Fibroblast of skin of abdomen (primary cell): ENCODE results near the gene WDR38. TPM values are rescaled to one million over a fixed set of nuclear protein-coding genes. Genes with fewer than 3 reads are reported as not detected.

Experiments
- DNase-seq: peaks from one replicate; pipeline ENCODE4 v3.0.0-alpha.2; 2013
- polyA plus RNA-seq, 2 experiments: library from polyadenylated mRNA; unstranded; fragments of 120-200 nt; gene quantifications; one replicate each; pipeline ENCODE4 v1.2.1, GENCODE V29; 2013; ENCODE audit not compliant: insufficient read length in 2 of 2

WDR38 gene, protein sequence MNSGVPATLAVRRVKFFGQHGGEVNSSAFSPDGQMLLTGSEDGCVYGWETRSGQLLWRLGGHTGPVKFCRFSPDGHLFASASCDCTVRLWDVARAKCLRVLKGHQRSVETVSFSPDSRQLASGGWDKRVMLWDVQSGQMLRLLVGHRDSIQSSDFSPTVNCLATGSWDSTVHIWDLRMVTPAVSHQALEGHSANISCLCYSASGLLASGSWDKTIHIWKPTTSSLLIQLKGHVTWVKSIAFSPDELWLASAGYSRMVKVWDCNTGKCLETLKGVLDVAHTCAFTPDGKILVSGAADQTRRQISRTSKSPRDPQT
- not detected for polyA plus RNA-seq (2013, experiment 1 of 2; ENCODE audit: insufficient read length)
- polyA plus RNA-seq (2013, experiment 2 of 2; ENCODE audit: insufficient read length), result not detected

GRCh38 chr9:124852829-124853531, at the start of gene WDR38:
Gene WDR38, plus strand, starts transcription at chr9:124853460. Its CDS starts 72 bp downstream, at chr9:124853532.
- peak; percentile 59 for DNase-seq

DNA sequence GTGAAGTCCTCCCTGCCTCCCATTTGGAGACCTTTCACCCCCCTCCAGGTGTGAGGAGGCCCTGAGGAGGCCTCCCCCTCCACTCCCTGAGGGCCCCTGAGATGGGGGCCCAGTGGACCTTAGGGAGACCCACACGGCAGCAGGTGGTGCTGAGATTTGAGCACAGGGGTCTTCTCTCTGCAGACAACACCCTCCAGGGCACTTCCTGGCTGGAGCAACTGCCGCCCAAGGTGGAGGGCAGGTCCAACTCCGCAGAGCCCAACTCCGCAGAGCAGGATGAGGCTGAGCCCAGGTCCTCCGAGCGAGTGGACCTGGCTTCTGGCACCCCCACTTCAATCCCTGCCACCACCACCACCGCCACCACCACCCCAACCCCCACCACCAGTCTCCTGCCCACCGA, 49.3 kb upstream of the WDR38 start:
- DNase-seq, result no peak

GRCh38 chr9:124805186-124805585, 48.1 kb upstream of the WDR38 start:
- DNase-seq, result no peak

DNA sequence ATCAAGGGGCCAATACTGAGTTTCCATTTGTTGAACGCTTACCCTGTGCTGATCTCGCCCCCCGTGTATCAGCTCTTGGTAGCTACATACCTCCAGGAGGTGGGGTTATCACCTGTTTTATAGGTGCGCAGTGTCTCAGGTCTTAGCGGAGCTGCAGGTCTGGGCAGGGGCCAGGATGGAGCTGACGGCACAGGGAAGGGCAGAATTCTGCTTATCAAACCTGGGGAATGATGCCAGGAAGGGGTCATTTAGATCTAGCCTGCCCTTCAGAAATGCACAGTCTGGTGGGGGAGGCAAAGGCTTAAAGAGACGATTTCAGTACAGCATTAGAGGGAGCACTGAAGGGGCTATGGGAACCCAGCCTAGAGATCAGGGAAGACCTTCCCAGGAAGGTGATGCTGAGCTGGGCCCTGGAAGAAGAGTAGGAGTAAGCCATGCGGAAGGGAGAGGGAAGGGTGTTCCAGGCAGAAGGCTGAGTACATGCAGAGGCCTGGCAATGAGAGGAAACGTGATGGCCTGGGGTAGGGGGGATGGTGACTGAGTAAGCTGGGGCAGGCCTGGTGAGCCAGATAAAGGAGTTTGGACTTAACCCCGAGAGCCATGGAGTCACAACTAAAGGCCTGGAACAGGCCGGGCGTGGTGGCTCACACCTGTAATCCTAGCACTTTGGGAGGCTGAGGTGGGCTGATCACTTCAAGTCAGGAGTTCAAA, 44.9 kb upstream of the WDR38 start:
- no peak for DNase-seq

DNA sequence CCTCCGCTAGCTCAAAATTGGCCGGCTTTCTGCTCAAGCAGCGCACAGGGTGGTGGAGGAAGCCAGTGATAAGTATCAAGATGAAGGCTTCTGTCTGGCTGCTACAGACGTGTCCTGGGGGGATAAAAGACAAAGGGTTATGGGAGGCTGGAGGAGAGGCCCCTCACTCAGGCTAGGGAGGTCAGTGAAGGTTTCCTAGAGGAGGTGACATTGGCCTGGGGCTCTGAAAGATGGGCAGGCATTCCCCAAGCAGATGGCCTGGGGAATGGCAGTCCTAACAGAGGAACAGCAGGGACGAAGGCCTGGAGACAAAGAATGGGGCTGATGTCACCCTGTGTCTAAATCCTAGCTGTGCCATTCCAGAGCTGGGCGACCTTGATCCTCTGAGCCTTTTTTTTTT, 44.0 kb upstream of the WDR38 start:
- DNase-seq, result no peak

DNA sequence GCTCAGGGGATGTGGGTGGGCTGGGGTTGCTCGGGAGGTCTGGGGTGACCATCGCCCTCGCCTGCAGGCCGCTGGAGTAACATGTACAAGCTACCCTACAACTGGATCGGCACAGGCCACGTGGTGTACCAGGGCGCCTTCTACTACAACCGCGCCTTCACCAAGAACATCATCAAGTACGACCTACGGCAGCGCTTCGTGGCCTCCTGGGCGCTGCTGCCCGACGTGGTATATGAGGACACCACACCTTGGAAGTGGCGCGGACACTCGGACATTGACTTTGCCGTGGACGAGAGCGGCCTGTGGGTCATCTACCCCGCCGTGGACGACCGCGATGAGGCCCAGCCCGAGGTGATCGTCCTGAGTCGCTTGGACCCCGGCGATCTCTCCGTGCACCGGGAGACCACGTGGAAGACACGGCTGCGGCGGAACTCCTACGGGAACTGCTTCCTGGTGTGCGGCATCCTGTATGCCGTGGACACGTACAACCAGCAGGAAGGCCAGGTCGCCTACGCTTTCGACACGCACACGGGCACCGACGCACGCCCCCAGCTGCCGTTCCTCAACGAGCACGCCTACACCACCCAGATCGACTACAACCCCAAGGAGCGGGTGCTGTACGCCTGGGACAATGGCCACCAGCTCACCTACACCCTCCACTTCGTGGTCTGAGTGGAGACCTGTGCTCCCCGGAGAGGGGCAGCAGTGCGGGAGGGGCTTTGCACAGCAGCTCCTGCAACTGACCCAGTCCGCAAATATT, 43.3 kb upstream of the WDR38 start:
- no peak for DNase-seq

GRCh38 chr9:124810663-124811355, 42.5 kb upstream of the WDR38 start:
- peak; percentile 88 for DNase-seq

- peak; percentile 99 for DNase-seq
These were observed 40.8 kb upstream of the WDR38 start for GRCh38 chr9:124812441-124812876.

- no peak for DNase-seq
These were observed 40.2 kb upstream of the WDR38 start for GRCh38 chr9:124813041-124813440.

DNA sequence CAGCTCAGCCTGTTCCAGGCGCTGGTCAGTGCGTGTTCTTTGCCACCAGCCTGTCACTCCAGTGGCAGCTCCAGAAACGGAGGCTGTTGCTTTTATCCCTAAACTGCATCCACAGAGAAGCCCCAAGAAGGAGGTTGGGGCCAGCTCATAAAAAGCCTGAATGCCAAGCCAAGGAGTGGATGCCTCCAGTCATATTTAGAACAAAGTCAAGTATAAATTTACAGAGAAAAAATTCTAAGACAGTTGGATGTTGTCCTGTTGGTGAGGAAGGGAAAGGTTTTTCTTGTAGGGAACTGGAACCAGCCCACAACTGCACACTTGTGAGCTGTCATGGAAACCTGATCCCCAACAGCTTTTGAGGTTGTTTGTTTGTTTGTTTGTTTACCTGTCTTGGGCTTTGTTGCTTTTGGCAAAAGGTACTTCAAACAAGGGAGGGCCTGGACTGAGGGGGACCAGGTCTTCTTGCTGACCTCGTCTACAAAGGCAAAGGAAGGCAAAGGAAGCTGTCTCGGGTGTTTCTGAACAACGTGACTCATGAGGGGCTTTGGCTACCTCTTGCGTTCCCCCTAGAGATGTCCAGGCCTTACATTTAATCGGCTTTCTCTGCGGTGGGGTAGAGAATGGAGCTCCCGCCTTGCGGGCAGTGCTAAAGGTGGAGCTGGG, 39.6 kb upstream of the WDR38 start:
- no peak for DNase-seq

DNA sequence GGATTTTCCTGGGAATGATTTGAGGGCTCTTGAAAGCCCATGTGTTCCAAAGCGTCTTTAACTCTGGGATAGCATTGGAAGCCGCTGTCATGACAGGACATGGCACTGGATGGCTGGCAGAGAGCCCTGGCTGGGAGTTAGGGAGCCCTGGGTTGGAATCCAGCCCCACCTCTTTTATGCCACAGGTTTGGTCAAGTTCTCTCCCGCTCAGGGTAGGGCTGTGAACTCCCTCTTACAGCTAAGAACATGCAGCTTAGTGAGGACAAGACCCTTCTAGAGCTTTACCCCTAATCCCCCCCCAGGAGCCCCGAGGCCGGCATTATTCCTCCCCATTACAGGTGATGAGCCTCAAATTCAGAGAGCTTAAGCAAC, 39.1 kb upstream of the WDR38 start:
- DNase-seq, result no peak

DNA sequence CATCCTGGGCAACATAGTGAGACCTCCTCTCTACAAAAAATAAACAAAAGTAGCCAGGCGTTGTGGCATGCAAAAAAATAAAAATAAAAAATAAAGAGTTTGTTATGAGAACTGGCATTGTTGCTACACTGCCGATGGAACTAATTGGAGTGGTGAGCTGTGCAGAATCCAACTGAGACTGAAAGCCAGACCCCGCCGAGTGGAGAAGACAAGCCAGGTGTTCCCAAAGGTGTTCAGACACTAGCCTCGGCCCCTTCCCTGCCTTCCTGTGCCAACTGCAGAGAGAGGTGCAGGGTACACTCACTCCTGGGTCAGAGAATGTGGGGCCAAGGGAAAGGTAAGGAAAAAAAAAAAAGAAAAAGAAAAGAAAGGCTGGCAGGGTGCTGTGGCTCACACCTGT, 37.7 kb upstream of the WDR38 start:
- no peak for DNase-seq

DNA sequence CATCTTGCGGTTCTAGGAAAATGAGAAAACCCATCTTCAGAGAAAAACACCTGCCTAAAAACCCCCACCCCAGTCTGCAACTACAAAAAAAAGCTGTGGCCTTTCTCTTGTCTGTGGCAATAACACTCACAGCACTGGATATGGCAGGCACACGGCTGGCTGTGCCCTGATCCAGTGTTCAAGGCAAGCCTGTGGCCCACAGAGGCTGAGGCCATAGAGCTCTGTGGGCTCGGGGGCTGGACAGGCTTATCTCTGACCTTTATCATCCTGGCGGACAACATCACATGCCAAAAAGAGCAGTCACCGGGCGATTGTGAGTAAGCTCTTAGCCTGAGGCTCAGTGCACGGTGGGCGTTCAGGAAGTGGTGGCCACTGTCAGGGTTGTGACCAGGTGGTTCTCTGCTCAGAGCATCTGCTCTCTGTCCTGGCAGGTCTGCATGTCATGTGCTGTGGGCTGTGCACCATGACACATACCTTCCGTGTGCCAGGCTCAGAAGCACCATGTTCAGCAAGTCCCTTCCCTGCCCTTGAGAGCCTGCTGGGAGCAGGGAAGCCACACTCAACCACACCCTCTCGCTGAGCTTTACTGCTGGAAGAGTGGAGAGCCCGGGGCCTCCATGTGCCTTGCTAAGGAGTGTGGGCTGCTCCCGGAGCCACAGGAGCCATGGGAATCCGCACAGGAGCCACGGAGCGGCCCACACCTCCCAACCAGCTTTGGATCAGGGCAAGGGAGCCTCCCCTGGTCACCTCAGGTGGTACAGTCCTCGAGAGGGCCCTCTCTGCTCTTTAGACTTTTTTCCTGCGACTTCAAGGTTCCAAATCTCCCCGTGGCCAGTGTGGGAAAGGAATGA, 34.6 kb upstream of the WDR38 start:
- DNase-seq, result no peak

- DNase-seq, result no peak
These were observed 32.3 kb upstream of the WDR38 start for GRCh38 chr9:124820698-124821623.

- no peak for DNase-seq
These were observed 24.5 kb upstream of the WDR38 start for GRCh38 chr9:124828489-124829333.

DNA sequence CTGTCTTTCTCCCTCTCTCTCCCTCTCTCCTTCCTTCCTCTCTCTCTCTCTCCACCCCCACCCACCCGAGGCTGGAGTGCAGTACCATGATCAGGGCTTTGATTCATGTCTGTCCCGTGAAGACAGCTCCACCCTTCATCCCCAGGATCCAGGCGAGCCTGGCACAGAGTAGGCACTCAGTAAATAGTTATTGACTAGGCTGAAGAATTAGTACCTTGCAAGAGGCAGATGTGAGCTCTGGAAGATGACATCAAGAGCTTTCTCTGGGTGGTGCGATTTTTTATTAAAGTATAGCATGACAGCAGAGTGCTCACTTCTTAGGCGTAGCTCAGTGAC, 24.0 kb upstream of the WDR38 start:
- no peak for DNase-seq

DNA sequence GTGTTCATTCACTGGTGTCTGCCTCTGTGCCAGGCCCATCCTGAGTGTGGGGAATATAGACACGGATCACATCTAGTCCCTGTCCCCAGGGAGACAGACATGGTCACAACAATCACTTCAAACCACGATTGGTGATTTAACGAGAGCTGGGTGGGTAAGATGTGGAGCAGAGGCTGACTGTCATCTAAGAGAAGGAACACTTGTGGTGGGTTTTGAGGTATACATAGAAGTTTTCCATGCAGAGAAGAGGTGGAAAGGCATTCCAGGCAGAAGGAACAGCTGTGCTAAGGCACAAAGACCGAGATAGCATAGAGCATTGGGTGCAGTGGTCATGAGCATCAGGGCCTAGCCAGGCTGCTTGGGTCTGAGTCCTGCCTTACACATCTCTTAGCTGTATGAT, 22.7 kb upstream of the WDR38 start:
- DNase-seq, result no peak

DNA sequence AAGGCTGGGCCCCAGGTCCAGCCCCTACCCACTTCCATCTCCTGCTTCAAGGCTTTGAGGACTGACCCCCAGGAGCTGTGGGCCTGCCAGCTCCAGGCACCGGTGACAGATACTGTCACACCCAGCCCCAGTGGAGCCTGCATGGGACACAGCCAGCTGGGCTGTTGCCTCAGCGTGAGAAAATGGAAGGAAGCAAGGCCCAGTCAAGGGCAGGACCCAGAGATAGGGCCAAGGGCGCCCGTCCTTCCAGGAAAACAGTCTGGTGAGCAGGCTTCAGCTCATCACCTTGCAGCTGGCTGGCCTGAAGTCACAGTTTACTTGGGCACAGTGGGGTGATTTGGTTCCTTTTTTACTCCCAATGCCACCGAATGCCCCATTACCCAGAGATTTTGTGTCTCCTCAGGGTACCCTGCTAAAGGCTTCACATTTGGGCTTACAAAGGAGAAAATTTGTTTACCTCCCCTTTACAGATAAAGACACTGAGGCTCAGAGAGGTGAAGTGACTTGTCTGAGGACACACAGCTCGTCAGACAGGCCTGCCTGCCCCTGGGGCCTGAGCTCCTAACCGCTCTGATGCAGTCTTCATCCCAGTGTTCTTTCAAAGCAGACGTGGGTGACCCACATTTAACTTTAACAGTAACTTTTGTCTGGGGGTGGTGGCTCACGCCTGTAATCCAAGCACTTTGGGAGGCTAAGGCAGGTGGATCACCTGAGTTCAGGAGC, 21.5 kb upstream of the WDR38 start:
- no peak for DNase-seq
